Subcutaneous abdominal adipose tissue (tissue), 5 donors: ENCODE measurements around the gene HLA-DOA.

Experiments
- H3K27ac ChIP-seq: one replicate; pipeline ENCODE4 v1.7.0; 2013; ENCODE audit warnings: low read depth, mild to moderate bottlenecking, inconsistent platforms, low read length, moderate library complexity
- H3K27me3 ChIP-seq, 5 donors: one replicate each; pipeline ENCODE4 v1.7.0; 2013; ENCODE audit warnings: low read length in 5 of 5, inconsistent platforms in 1 of 5; ENCODE audit not compliant: control insufficient read depth in 5 of 5, insufficient read depth in 4 of 5
- H3K36me3 ChIP-seq, 5 donors: one replicate each; pipeline ENCODE4 v1.7.0; 2013; ENCODE audit warnings: low read length in 5 of 5; ENCODE audit not compliant: control insufficient read depth in 5 of 5, insufficient read depth in 5 of 5
- H3K4me1 ChIP-seq, 5 donors: one replicate each; pipeline ENCODE4 v1.7.0; 2013; ENCODE audit warnings: low read length in 5 of 5, mild to moderate bottlenecking in 3 of 5, moderate library complexity in 1 of 5; ENCODE audit not compliant: control insufficient read depth in 5 of 5, insufficient read depth in 5 of 5
- H3K4me3 ChIP-seq, 5 donors: one replicate each; pipeline ENCODE4 v1.7.0; 2013; ENCODE audit warnings: low read length in 5 of 5, low read depth in 1 of 5
- H3K9ac ChIP-seq, 5 donors: one replicate each; pipeline ENCODE4 v1.7.0; 2013; ENCODE audit warnings: low read length in 5 of 5, mild to moderate bottlenecking in 4 of 5, moderate library complexity in 3 of 5
- H3K9me3 ChIP-seq, 5 donors: one replicate each; pipeline ENCODE4 v1.7.0; 2013; ENCODE audit warnings: low read length in 5 of 5; ENCODE audit not compliant: control insufficient read depth in 5 of 5
- donor health status: healthy.
- donor health status: healthy.
- donor health status: healthy.
- donor health status: healthy.
- donor health status: healthy.

HLA-DOA gene

GRCh38 chr6:33008944-33009861, at the start of gene HLA-DOA:
Gene HLA-DOA (minus strand): TSS chr6:33009591.
- Histone ChIP-seq H3K9ac (peak within 1 kb of the TSS in 2 of 5 donors; percentile 47 to 68), H3K9me3 (no peaks in the 10 kb centered on the region), H3K36me3 (peaks cover 0 to 2% (median 0%) of the 10 kb centered on the region in 5 donors), H3K4me1 (peaks cover 0 to 8% (median 7%) of the 10 kb centered on the region in 5 donors), H3K4me3 (peak within 1 kb of the TSS in 4 of 5 donors; percentile 38 to 63 (median 54)), H3K27ac (no peak within 1 kb of the TSS), H3K27me3 (peaks cover 0 to 19% (median 6%) of the 10 kb centered on the region in 5 donors)

GRCh38 chr6:33057222-33058150, 48.1 kb upstream of the HLA-DOA start:
- H3K9ac ChIP-seq = no peak overlapping the region
- peaks cover 0 to 2% (median 0%) of the 10 kb centered on the region in 5 donors for H3K27me3 ChIP-seq
- H3K4me1 ChIP-seq = peaks cover 0 to 3% (median 0%) of the 10 kb centered on the region in 5 donors
- no peaks in the 10 kb centered on the region for H3K9me3 ChIP-seq
- no peaks in the 10 kb centered on the region for H3K36me3 ChIP-seq
- H3K27ac ChIP-seq = no peak overlapping the region
- H3K4me3 ChIP-seq = no peak overlapping the region

- Histone ChIP-seq H3K4me3 (no peak overlapping the region), H3K4me1 (peaks cover 0 to 3% (median 0%) of the 10 kb centered on the region in 5 donors), H3K9ac (no peak overlapping the region), H3K27ac (no peak overlapping the region), H3K36me3 (no peaks in the 10 kb centered on the region), H3K9me3 (no peaks in the 10 kb centered on the region), H3K27me3 (peaks cover 0 to 4% (median 0%) of the 10 kb centered on the region in 5 donors)
These were observed 43.8 kb upstream of the HLA-DOA start for GRCh38 chr6:33053230-33053629.

- Histone ChIP-seq H3K4me1 (peaks cover 0 to 2% (median 0%) of the 10 kb centered on the region in 5 donors), H3K4me3 (no peak overlapping the region), H3K27me3 (peaks cover 0 to 4% (median 0%) of the 10 kb centered on the region in 5 donors), H3K27ac (no peak overlapping the region), H3K36me3 (no peaks in the 10 kb centered on the region), H3K9ac (no peak overlapping the region), H3K9me3 (no peaks in the 10 kb centered on the region)
These were observed 43.2 kb upstream of the HLA-DOA start for GRCh38 chr6:33052627-33053026.

- no peaks in the 10 kb centered on the region for H3K9me3 ChIP-seq
- H3K27ac ChIP-seq = no peak overlapping the region
- peaks cover 0 to 4% (median 0%) of the 10 kb centered on the region in 5 donors for H3K27me3 ChIP-seq
- no peak overlapping the region for H3K4me3 ChIP-seq
- H3K4me1 ChIP-seq = peaks cover 0 to 2% (median 0%) of the 10 kb centered on the region in 5 donors
- H3K9ac ChIP-seq = no peak overlapping the region
- no peaks in the 10 kb centered on the region for H3K36me3 ChIP-seq
These were observed 40.8 kb upstream of the HLA-DOA start for GRCh38 chr6:33050014-33050810.

GRCh38 chr6:33049323-33050013, 40.1 kb upstream of the HLA-DOA start:
- Histone ChIP-seq H3K27me3 (peaks cover 0 to 4% (median 0%) of the 10 kb centered on the region in 5 donors), H3K4me3 (no peak overlapping the region), H3K27ac (no peak overlapping the region), H3K4me1 (peaks cover 0 to 2% (median 0%) of the 10 kb centered on the region in 5 donors), H3K9ac (no peak overlapping the region), H3K36me3 (no peaks in the 10 kb centered on the region), H3K9me3 (no peaks in the 10 kb centered on the region)

GRCh38 chr6:33040157-33040556, 30.8 kb upstream of the HLA-DOA start:
- Histone ChIP-seq H3K4me1 (no peaks in the 10 kb centered on the region), H3K9me3 (no peaks in the 10 kb centered on the region), H3K4me3 (no peak overlapping the region), H3K9ac (no peak overlapping the region), H3K27ac (no peak overlapping the region), H3K27me3 (no peaks in the 10 kb centered on the region), H3K36me3 (no peaks in the 10 kb centered on the region)

GRCh38 chr6:33036535-33036934, 27.1 kb upstream of the HLA-DOA start:
- H3K9ac ChIP-seq = no peak overlapping the region
- no peak overlapping the region for H3K4me3 ChIP-seq
- no peak overlapping the region for H3K27ac ChIP-seq
- H3K27me3 ChIP-seq = no peaks in the 10 kb centered on the region
- no peaks in the 10 kb centered on the region for H3K9me3 ChIP-seq
- H3K4me1 ChIP-seq = no peaks in the 10 kb centered on the region
- H3K36me3 ChIP-seq = no peaks in the 10 kb centered on the region

- Histone ChIP-seq H3K27me3 (no peaks in the 10 kb centered on the region), H3K4me1 (peaks cover 0 to 5% (median 0%) of the 10 kb centered on the region in 5 donors), H3K4me3 (no peak overlapping the region), H3K9ac (no peak overlapping the region), H3K9me3 (no peaks in the 10 kb centered on the region), H3K36me3 (no peaks in the 10 kb centered on the region), H3K27ac (no peak overlapping the region)
These were observed 25.2 kb upstream of the HLA-DOA start for GRCh38 chr6:33034554-33034953.
